ENCODE results near the gene CCDC187. TPM values are rescaled to one million over a fixed set of nuclear protein-coding genes. Genes with fewer than 3 reads are reported as not detected.

CCDC187 gene
- total and polyA plus RNA-seq, 10 donors = 0.03 to 0.20 (median 0.11) TPM; not detected in 2

DNA sequence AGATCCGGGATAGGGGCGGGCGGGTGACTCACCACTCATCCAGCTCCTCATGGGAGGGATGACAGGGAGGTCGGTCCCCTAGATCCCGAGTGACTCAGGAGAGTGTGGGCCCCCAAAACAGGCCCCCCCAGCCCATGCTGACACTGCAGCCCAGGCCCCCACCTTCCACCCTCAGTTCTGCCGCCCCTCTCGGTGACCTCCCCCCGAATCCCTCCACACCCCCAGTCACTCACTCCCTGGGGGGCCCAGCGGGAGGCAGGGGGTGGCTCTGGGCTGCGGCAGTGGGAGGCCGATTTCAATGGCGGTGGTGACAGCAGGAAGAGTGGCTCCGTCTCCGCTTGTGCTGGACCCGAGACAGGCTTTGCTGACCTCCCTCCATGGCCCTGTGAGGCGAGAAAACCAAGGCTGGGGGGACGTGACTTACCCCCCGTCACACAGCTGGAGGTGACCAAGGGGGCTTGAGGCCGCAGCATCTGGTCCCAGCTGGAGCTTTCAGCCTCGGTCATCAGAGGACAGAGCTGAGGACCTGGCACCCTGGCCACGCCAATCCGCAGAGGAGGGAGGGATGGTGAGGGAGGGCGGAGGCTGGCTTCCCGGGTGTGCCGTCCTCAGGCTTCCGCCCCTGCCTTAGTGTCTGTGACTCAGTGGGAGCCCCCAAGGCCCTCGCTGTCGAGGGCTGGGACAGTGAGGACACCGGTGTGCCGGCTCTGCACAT, 32.4 kb upstream of the CCDC187 start:
- H3K27ac ChIP-seq = peak overlapping the region in 1 of 8 donors; percentile 16
- DNase-seq = no peak
- TF ChIP-seq POLR2AphosphoS5 (IDR thresholded peaks at IDR 0.05) = peak in 1 of 3 donors; percentile 55
- TF ChIP-seq, protein P1, sequence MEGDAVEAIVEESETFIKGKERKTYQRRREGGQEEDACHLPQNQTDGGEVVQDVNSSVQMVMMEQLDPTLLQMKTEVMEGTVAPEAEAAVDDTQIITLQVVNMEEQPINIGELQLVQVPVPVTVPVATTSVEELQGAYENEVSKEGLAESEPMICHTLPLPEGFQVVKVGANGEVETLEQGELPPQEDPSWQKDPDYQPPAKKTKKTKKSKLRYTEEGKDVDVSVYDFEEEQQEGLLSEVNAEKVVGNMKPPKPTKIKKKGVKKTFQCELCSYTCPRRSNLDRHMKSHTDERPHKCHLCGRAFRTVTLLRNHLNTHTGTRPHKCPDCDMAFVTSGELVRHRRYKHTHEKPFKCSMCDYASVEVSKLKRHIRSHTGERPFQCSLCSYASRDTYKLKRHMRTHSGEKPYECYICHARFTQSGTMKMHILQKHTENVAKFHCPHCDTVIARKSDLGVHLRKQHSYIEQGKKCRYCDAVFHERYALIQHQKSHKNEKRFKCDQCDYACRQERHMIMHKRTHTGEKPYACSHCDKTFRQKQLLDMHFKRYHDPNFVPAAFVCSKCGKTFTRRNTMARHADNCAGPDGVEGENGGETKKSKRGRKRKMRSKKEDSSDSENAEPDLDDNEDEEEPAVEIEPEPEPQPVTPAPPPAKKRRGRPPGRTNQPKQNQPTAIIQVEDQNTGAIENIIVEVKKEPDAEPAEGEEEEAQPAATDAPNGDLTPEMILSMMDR (IDR thresholded peaks at IDR 0.05 in 8 of 11, conservative IDR thresholded peaks at IDR 0.05 in 3 of 11) = no peak

DNA sequence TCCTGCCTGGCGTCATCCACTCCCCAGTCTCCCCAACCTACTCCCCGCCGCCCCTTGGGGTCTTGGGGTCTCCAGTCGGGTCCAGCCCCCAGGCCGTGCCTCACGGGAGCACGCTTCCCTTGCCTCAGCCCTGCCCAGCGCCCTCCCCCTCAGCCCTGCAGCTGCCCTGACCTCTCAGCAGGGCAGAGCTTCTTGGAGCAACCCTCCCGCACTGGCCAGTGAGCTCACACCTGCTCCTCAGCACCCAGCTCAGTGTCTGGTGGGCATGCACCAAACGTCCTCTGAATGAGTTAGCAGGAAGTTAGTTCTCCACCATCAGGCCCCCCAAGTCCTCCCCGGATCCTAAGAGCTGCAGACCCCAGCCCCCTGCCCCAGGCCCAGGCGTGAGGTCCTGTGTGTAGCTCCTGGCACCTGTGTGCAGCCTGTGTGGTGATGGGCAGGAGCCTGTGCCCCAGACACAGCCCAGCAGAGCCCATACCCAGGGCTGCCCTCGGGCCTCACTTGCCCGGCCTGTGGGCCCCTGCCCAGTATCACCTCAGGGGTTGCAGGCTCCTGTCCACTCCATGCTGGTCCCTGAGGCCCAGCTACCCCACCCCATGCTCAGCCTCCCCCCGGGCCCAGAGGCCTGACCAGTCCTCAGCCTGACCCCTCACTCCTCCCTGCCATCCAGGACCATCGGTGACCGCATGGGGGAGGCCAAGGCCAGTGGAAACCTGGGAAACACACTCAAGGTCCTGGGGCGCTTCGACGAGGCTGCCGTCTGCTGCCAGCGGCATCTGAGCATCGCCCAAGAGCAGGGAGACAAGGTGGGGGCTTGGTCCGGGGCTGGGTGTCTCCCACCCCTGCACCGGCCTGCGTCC, 31.6 kb upstream of the CCDC187 start:
- DNase-seq = no peak
- TF ChIP-seq POLR2A (IDR thresholded peaks at IDR 0.05) (no peak), POLR2AphosphoS5 (IDR thresholded peaks at IDR 0.05) (no peak)
- TF ChIP-seq, protein P1 (IDR thresholded peaks at IDR 0.05 in 8 of 11, conservative IDR thresholded peaks at IDR 0.05 in 3 of 11) = no peak
- WGBS, 5 donors = 82 to 90% (median 85%) methylated on average over 21 to 26 of the region's 26 CpGs
- intact Hi-C loops (cut with DNase I; ENCODE audit: low total_unique reads) = no loop called here
- H3K9me3 ChIP-seq = no peaks in the 10 kb centered on the region
- H3K27ac ChIP-seq = no peak overlapping the region
- H3K4me1 ChIP-seq = peaks cover 0 to 11% (median 2%) of the 10 kb centered on the region in 6 donors
- H3K36me3 ChIP-seq = peaks cover 0 to 25% (median 4%) of the 10 kb centered on the region in 6 donors
- no peaks in the 10 kb centered on the region for H3K27me3 ChIP-seq (replicated peaks in 1 of 7)
- H3K4me3 ChIP-seq = no peak overlapping the region

More for the DNA sequence above, 32.4 kb upstream of the CCDC187 start:
- no peaks in the 10 kb centered on the region for H3K9me3 ChIP-seq
- peaks cover 0 to 25% (median 4%) of the 10 kb centered on the region in 6 donors for H3K36me3 ChIP-seq
- WGBS, 5 donors = 76 to 90% (median 87%) methylated on average over 11 to 30 of the region's 30 CpGs
- intact Hi-C loops (cut with DNase I; ENCODE audit: low total_unique reads) = no loop called here
- H3K27me3 ChIP-seq (replicated peaks in 1 of 7) = no peaks in the 10 kb centered on the region
- H3K4me1 ChIP-seq = peaks cover 0 to 7% (median 2%) of the 10 kb centered on the region in 6 donors
- no peak overlapping the region for H3K4me3 ChIP-seq

DNA sequence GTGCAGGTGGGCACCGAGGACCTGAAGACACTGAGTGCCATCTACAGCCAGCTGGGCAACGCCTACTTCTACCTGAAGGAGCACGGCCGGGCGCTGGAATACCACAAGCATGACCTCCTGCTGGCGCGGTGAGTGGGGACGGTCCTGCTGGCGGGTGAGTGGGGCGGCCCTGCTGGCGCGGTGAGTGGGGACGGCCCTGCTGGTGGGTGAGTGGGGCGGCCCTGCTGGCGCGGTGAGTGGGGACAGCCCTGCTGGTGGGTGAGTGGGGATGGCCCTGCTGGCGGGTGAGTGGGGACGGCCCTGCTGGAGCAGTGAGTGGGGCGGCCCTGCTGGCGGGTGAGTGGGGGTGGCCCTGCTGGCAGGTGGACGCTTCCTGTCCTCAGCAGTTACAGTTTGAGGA, 30.6 kb upstream of the CCDC187 start:
- Histone ChIP-seq H3K4me1 (peaks cover 0 to 19% (median 5%) of the 10 kb centered on the region in 6 donors), H3K4me3 (no peak overlapping the region), H3K36me3 (peaks cover 0 to 25% (median 4%) of the 10 kb centered on the region in 6 donors), H3K27ac (no peak overlapping the region), H3K27me3 (replicated peaks in 1 of 7) (peaks cover 0 to under 1% (median 0%) of the 10 kb centered on the region in 7 donors), H3K9me3 (no peaks in the 10 kb centered on the region)
- 93 to 97% (median 95%) methylated on average over 20 to 21 of the region's 21 CpGs for WGBS, 5 donors
- DNase-seq = no peak
- TF ChIP-seq, protein P1 (IDR thresholded peaks at IDR 0.05 in 8 of 11, conservative IDR thresholded peaks at IDR 0.05 in 3 of 11) = no peak
- no peak for TF ChIP-seq POLR2AphosphoS5 (IDR thresholded peaks at IDR 0.05)
- TF ChIP-seq POLR2A (IDR thresholded peaks at IDR 0.05) = no peak
- intact Hi-C loops (cut with DNase I; ENCODE audit: low total_unique reads) = no loop called here

DNA sequence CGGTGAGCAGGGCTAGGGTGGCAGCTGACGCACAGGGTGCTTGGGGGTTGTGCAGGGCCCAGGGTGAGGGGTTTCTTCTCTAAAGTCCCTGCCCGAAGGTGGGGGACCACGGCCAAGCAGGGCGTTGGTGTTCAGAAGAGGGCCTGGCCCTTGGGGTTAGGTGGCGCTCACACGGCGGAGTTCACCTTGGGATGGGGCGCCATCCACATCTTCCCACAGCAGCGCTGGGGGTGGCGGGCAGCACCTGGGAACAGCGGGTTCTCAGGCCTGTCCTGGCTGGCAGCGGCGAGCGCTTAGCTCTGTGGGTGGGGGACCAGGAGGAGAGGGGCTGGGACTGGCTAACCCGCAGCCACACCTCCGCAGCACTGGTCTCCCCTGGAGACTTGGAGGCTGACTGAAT, 29.6 kb upstream of the CCDC187 start:
- H3K36me3 ChIP-seq = peaks cover 0 to 21% (median 4%) of the 10 kb centered on the region in 6 donors
- peaks cover 2 to 23% (median 10%) of the 10 kb centered on the region in 6 donors for H3K4me1 ChIP-seq
- DNase-seq = no peak
- intact Hi-C loops (cut with DNase I; ENCODE audit: low total_unique reads) = no loop called here
- no peak overlapping the region for H3K27ac ChIP-seq
- H3K4me3 ChIP-seq = no peak overlapping the region
- TF ChIP-seq, protein P1 (IDR thresholded peaks at IDR 0.05 in 8 of 11, conservative IDR thresholded peaks at IDR 0.05 in 3 of 11) = no peak
- TF ChIP-seq POLR2AphosphoS5 (IDR thresholded peaks at IDR 0.05) = no peak
- TF ChIP-seq POLR2A (IDR thresholded peaks at IDR 0.05) = no peak
- peaks cover 0 to 11% (median 2%) of the 10 kb centered on the region in 7 donors for H3K27me3 ChIP-seq (replicated peaks in 1 of 7)
- H3K9me3 ChIP-seq = no peaks in the 10 kb centered on the region
- WGBS, 5 donors = 84 to 98% (median 93%) methylated on average over 13 to 17 of the region's 17 CpGs

Measured in spleen (tissue), 11 donors.